CD14-positive monocyte (primary cell): ENCODE measurements around the gene BIN1. TPM values are rescaled to one million over a fixed set of nuclear protein-coding genes. Genes with fewer than 3 reads are reported as not detected.

Experiments used
- DNase-seq, 3 donors: peaks; one replicate each; pipeline ENCODE4 v3.0.0-alpha.2; 2011 to 2022
- H2AFZ ChIP-seq: 2 replicates; pipeline ENCODE4 v1.6.0; 2012; ENCODE audit warnings: mild to moderate bottlenecking, low read depth, low read length, inconsistent platforms; ENCODE audit not compliant: insufficient read depth, poor library complexity, severe bottlenecking
- H3K27ac ChIP-seq, 2 donors: 1 replicate in 1 of 2; 2 replicates in 1 of 2; pipeline ENCODE4 v1.5.1; 2012 to 2013; ENCODE audit warnings: low read length in 2 of 2, control low read depth in 1 of 2, inconsistent platforms in 1 of 2, low read depth in 1 of 2, mild to moderate bottlenecking in 1 of 2
- H3K27me3 ChIP-seq, 2 donors: one replicate each; pipeline versions ENCODE4 v1.6.0 to v1.6.1; 2011 to 2013; ENCODE audit warnings: low read length in 2 of 2; ENCODE audit not compliant: control insufficient read depth in 2 of 2, insufficient read depth in 2 of 2
- H3K36me3 ChIP-seq, 2 donors: replicated peaks in 1 of 2; 1 replicate in 1 of 2; 2 replicates in 1 of 2; pipeline versions ENCODE4 v1.5.1 to v1.6.1; 2012 to 2013; ENCODE audit warnings: low read length in 2 of 2, control low read depth in 1 of 2, inconsistent platforms in 1 of 2, mild to moderate bottlenecking in 1 of 2; ENCODE audit not compliant: insufficient read depth in 2 of 2, control insufficient read depth in 1 of 2
- H3K4me1 ChIP-seq, 2 donors: 1 replicate in 1 of 2; 2 replicates in 1 of 2; pipeline versions ENCODE4 v1.5.1 to v1.6.1; 2012 to 2013; ENCODE audit warnings: low read length in 2 of 2, control low read depth in 1 of 2, inconsistent platforms in 1 of 2, mild to moderate bottlenecking in 1 of 2, moderate library complexity in 1 of 2; ENCODE audit not compliant: insufficient read depth in 2 of 2, control insufficient read depth in 1 of 2
- H3K4me2 ChIP-seq: replicated peaks from 2 replicates; pipeline ENCODE3; 2012; ENCODE audit warnings: low read length, moderate library complexity, mild to moderate bottlenecking; ENCODE audit not compliant: poor library complexity, severe bottlenecking; ENCODE audit errors: extremely low read depth
- H3K4me3 ChIP-seq, 3 experiments: fragments of 200-600 bp in 1 of 3; sonication (generic) in 1 of 3; replicated peaks in 1 of 3; 1 replicate in 2 of 3; 2 replicates in 1 of 3; pipeline ENCODE4 v1.5.1; 2011 to 2013; ENCODE audit warnings: low read length in 3 of 3, mild to moderate bottlenecking in 3 of 3, control low read depth in 2 of 3, low read depth in 2 of 3, inconsistent platforms in 1 of 3, moderate library complexity in 1 of 3
- H3K79me2 ChIP-seq: 2 replicates; pipeline ENCODE4 v1.6.0; 2012; ENCODE audit warnings: mild to moderate bottlenecking, control low read depth, inconsistent platforms, low read length, moderate library complexity; ENCODE audit not compliant: insufficient read depth
- H3K9ac ChIP-seq: 2 replicates; pipeline ENCODE4 v1.6.0; 2017; ENCODE audit warnings: low read length, mild to moderate bottlenecking; ENCODE audit not compliant: insufficient read depth, poor library complexity, severe bottlenecking
- H3K9me3 ChIP-seq, 2 donors: replicated peaks in 1 of 2; 1 replicate in 1 of 2; 2 replicates in 1 of 2; pipeline versions ENCODE4 v1.5.1 to v1.6.1; 2012 to 2013; ENCODE audit warnings: low read length in 2 of 2, control low read depth in 1 of 2; ENCODE audit not compliant: control insufficient read depth in 1 of 2, insufficient read depth in 1 of 2
- H4K20me1 ChIP-seq: 2 replicates; pipeline ENCODE4 v1.6.0; 2012; ENCODE audit warnings: mild to moderate bottlenecking, low read length, control low read depth, moderate library complexity; ENCODE audit not compliant: insufficient read depth
- H3K27ac Mint-ChIP-seq, 7 donors: one replicate each; pipeline ENCODE4 v1.8.0; 2020; ENCODE audit warnings: mild to moderate bottlenecking in 7 of 7, mixed read lengths in 7 of 7, moderate library complexity in 6 of 7, inconsistent platforms in 2 of 7
- H3K27me3 Mint-ChIP-seq, 3 donors: one replicate each; pipeline ENCODE4 v1.8.0; 2021 to 2022; ENCODE audit warnings: low read depth in 3 of 3, mild to moderate bottlenecking in 3 of 3, mixed read lengths in 3 of 3, moderate library complexity in 3 of 3, inconsistent platforms in 1 of 3
- H3K36me3 Mint-ChIP-seq, 2 donors: one replicate each; pipeline ENCODE4 v1.8.0; 2020; ENCODE audit warnings: mixed read lengths in 2 of 2, inconsistent platforms in 1 of 2, mild to moderate bottlenecking in 1 of 2
- H3K4me1 Mint-ChIP-seq: one replicate; pipeline ENCODE4 v1.8.0; 2020; ENCODE audit warnings: mild to moderate bottlenecking, mixed read lengths
- H3K4me3 Mint-ChIP-seq, 2 donors: one replicate each; pipeline ENCODE4 v1.8.0; 2020; ENCODE audit warnings: mild to moderate bottlenecking in 2 of 2, mixed read lengths in 2 of 2, moderate library complexity in 1 of 2
- H3K9me3 Mint-ChIP-seq, 7 donors: one replicate each; pipeline ENCODE4 v1.8.0; 2020 to 2022; ENCODE audit warnings: mixed read lengths in 7 of 7, mild to moderate bottlenecking in 6 of 7, moderate library complexity in 6 of 7, inconsistent platforms in 2 of 7
- CTCF ChIP-seq: fragments of 200-600 bp; IDR thresholded peaks from one replicate; pipeline ENCODE4 v1.8.0; 2022; ENCODE audit warnings: antibody characterized with exemption, mild to moderate bottlenecking
- WGBS: methylation state at CpG from one replicate; pipeline ENCODE4 v1.1.5; 2013; ENCODE audit warnings: missing lambda C conversion rate; ENCODE audit not compliant: insufficient coverage; 5-methylcytosine and 5-hydroxymethylcytosine counted together
- intact Hi-C, 2 donors: fragments of 100-400 bp; cut with micrococcal nuclease; formaldehyde crosslinking; loops; one replicate each; pipeline versions ENCODE4 v1.15.0 to v1.15.1; 2023
- polyA plus RNA-seq, 3 donors: library from polyadenylated mRNA; depleted of rRNA in 1 of 3; unstranded in 2 of 3; stranded (reverse) in 1 of 3; fragments of 300-500 nt in 2 of 3; fragments of >200 nt in 1 of 3; fragmentation: Illumina TruSeq in 2 of 3; gene quantifications; 1 replicate in 2 of 3; 2 replicates in 1 of 3; pipeline ENCODE4 v1.2.3, GENCODE V29; 2012 to 2021

BIN1 gene
- polyA plus RNA-seq, 3 donors: 3.4 to 7.5 (median 4.1) TPM

- H3K4me3 Mint-ChIP-seq: peak overlapping the region in 1 of 2 donors; percentile 45
- H3K27me3 Mint-ChIP-seq: peaks cover 3 to 9% (median 4%) of the 10 kb centered on the region in 3 donors
- Histone ChIP-seq H3K36me3 (no peaks in the 10 kb centered on the region), H3K9me3 (no peaks in the 10 kb centered on the region), H3K79me2 (no peaks in the 10 kb centered on the region), H3K4me1 (peaks cover 41% of the 10 kb centered on the region in 2 donors), H3K27ac (no peak overlapping the region), H4K20me1 (no peaks in the 10 kb centered on the region), H3K4me3 (no peak overlapping the region), H3K9ac (no peak overlapping the region), H3K27me3 (no peaks in the 10 kb centered on the region), H2AFZ (no peak overlapping the region), H3K4me2 (no peak overlapping the region)
- peaks cover 8 to 10% of the 10 kb centered on the region in 2 donors for H3K36me3 Mint-ChIP-seq
- WGBS: 71% methylated on average over 10 of the region's 10 CpGs
- intact Hi-C loops: loop anchor here (10.0 kb wide), 2 partner anchors 346 to 414 kb away; partner anchors contain the start of genes GYPC (in 1 of the 2) and PROC (in 1 of the 2)
- TF ChIP-seq CTCF: no peak
- H3K27ac Mint-ChIP-seq: peak overlapping the region in 1 of 7 donors; percentile 25
- no peak for DNase-seq
- H3K9me3 Mint-ChIP-seq: peaks cover 0 to 3% (median 0%) of the 10 kb centered on the region in 7 donors
- H3K4me1 Mint-ChIP-seq: peaks cover 45% of the 10 kb centered on the region
Observed at GRCh38 chr2:127069003-127069402, 38.0 kb downstream of the BIN1 start.

DNA sequence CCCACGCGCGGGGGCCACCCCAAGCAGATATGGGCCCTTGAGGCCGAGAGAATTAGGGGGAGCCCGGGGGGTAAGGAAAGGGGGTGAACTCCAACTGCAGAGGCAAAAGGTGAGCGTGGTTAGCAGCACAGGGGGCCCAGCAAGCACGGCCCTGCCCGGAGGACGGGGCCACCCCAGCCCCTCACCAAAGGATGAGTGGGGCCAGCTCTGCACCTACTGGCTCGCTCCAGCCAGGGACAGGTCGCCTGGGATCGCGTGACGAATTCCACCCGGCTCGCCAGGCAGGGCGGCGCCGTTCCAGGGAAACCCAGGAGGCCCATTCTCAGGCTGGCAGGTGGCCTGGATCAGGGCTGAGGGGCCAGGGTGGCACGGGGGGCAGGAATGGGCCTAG, 38.6 kb downstream of the BIN1 start:
- H3K27ac Mint-ChIP-seq: peak overlapping the region in 2 of 7 donors; percentile 54 to 87
- peaks cover 43 to 44% of the 10 kb centered on the region in 2 donors for H3K4me1 ChIP-seq
- intact Hi-C loops: loop anchor here (10.0 kb wide), 2 partner anchors 346 to 414 kb away; partner anchors contain the start of genes GYPC (in 1 of the 2) and PROC (in 1 of the 2)

More for the DNA sequence above, 38.6 kb downstream of the BIN1 start:
- peaks cover 3 to 8% (median 4%) of the 10 kb centered on the region in 3 donors for H3K27me3 Mint-ChIP-seq
- no peaks in the 10 kb centered on the region for H3K36me3 ChIP-seq
- H3K27me3 ChIP-seq: no peaks in the 10 kb centered on the region
- H3K9me3 Mint-ChIP-seq: peaks cover 0 to 3% (median 0%) of the 10 kb centered on the region in 7 donors
- H3K4me3 Mint-ChIP-seq: peak overlapping the region in 1 of 2 donors; percentile 3
- no peak overlapping the region for H3K4me2 ChIP-seq
- peaks cover 46% of the 10 kb centered on the region for H3K4me1 Mint-ChIP-seq
- H2AFZ ChIP-seq: no peak overlapping the region
- no peak for DNase-seq
- no peaks in the 10 kb centered on the region for H3K9me3 ChIP-seq
- H3K4me3 ChIP-seq: no peak overlapping the region
- peaks cover 8 to 10% of the 10 kb centered on the region in 2 donors for H3K36me3 Mint-ChIP-seq
- 94% methylated on average over 19 of the region's 20 CpGs for WGBS
- TF ChIP-seq CTCF: peak; percentile 44
- no peak overlapping the region for H3K27ac ChIP-seq
- H4K20me1 ChIP-seq: no peaks in the 10 kb centered on the region
- H3K9ac ChIP-seq: no peak overlapping the region
- H3K79me2 ChIP-seq: no peaks in the 10 kb centered on the region
